HG03039 (cell line): ENCODE results near the gene UBE2S.
"Not testable (repeated sequence)": the region's sequence is repeated elsewhere in the genome, so short reads cannot be mapped to it uniquely, and the experiment has no call there.

ENCODE experiments used
- ATAC-seq: cut with Tn5 transposase; IDR thresholded peaks from one replicate; pipeline ENCODE4 v1.9.1; 2021; ENCODE audit warnings: mild to moderate bottlenecking, moderate library complexity; ENCODE audit not compliant: unreplicated experiment

Gene UBE2S

DNA sequence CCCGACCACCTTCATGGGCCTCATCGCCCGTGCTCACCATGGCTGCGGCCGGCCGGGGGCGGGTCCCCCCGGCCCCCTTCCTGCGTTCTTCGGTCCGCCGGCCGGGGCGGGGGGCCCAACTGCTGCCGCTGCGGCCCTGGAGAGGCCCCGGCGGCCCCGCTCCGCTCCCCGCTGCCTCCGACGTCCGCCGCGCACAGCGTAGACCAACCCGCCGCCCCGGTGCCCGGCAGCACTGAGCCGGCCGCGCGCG, at the start of gene UBE2S:
Gene UBE2S (minus strand): TSS at position 239 of the 250 bp plus-strand sequence. CDS start 199 bp downstream, at position 40.
- not testable (repeated sequence) for ATAC-seq

DNA sequence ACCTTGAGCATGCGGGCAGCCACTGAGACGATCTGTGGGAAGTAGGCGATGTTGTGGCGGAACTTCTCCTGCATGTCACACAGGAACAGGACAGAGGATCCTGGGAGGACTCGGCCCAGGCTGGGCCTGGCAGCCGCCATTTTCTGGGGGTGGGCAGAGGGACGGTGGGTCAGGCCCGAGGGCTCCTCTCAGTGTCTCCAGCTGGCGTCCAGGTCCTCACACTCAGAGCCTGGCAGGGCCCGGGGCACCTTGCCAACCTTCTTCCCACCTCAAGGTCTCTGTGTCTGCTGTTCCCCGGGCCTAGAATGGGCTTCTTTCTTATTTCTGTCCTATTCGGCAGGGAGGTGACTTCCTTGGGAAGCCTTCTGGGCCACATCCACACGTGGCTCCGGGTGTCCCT, 48.8 kb upstream of the UBE2S start:
- no peak for ATAC-seq

DNA sequence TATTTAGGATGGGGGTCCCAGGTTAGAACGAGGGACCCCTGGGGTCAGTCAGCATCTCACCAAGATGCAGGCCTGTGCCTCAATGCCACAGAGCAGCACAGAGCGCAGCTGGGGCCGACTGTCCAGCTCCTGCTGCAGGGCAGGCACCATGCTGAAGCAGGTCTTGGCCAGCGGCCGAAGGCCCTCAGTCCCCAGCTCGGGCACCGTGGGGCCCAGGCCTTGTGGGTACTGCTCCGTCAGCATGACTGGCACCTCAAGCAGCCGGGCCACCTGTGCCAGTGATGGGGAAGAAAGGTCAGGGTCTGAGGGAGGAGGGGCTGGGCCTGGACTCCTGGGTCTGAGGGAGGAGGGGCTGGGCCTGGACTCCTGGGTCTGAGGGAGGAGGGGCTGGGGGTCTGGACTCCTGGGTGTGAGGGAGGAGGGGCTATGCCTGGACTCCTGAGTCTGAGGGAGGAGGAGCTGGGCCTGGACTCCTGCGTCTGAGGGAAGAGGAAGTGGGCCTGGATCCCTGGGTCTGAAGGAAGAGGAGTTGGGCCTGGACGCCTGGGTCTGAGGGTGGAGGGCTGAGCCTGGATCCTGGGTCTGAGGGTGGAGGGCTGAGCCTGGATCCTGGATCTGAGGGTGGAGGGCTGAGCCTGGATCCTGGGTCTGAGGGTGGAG, 48.1 kb upstream of the UBE2S start:
- ATAC-seq = no peak

DNA sequence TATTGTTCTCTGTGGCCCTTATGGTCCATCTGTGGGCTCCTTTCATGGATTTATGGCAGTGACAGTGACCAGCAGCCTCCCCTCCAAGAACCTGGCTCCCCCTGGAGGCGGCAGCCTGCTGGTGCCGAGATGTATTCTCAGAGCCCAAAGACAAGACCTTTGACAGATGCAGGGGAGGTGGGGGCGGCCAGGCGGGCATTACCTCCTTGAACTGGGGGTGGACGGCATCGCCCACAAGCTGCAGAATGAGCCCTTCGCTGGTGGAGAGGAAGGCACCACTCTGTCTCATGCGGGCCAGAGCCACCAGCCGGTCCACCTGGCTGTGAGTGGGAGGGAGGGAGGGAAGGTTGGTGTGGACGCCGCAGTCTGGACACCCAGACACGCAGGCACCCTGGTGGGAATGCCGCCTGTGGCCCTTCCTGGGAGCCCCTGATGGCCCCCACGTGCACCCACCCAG, 47.2 kb upstream of the UBE2S start:
- no peak for ATAC-seq

DNA sequence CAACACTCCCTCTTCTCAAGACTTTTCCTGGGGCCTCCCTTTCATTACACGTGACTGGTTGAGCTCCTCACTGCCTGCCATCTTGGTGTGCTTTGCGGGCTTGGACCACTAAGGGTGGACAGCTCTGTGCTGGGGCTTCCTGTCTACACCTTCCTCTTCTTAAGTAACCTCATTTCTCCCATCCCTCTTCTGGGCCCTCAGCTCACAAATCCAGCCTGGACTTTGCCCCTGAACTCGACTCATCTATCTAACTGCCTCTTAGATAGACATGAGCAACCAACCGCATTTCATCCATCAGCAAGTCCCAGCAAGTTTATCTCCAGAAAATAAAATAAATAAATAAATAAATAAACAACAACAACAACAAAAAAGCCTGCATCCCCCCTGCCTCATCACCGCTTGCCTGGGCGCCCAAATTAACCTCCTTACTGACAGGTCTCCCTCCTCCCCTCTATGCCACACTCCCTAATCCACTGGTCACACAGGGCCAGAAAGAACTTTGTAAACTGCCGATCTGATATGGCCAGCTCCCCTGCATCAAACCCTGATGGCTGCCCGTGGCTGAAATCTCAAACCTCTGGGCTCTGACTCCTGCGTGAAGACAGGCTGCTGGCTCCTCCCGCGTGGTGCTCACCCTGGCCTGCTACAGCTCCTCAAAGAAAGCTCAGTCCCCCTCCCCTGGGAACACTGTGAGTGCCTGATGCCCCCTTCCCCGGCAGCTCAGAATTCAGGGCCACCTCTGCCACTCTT, 46.1 kb upstream of the UBE2S start:
- ATAC-seq = no peak

DNA sequence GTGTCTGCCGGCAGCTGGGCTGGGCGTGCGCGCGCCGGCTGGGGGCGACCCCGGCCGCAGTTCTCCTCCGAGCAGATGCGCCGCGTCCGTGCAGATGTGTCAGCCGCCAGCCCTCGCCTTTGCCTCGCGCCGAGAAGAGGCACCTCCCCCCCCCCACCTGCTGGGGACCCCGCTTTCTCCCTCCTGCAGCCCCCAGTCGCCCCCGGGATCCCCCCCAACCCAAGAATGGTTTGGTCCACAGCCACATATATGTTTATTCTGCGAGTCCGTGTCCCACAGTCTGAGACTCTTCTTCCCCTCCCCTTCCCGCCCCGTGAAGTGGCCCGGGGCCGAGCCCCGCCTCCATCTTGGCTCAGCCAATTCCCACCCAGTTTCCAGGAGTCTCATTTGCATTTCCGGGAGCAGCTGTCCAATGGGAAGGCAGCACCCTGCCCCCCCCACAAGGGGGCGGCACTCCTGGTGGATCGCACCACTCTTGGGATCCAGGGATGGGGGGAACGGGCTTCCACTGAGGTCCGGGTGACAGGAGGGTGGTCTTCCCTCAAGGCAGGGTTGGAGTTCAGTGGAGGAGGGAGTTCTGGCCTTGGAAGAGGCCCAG, 45.3 kb upstream of the UBE2S start:
- ATAC-seq = no peak

DNA sequence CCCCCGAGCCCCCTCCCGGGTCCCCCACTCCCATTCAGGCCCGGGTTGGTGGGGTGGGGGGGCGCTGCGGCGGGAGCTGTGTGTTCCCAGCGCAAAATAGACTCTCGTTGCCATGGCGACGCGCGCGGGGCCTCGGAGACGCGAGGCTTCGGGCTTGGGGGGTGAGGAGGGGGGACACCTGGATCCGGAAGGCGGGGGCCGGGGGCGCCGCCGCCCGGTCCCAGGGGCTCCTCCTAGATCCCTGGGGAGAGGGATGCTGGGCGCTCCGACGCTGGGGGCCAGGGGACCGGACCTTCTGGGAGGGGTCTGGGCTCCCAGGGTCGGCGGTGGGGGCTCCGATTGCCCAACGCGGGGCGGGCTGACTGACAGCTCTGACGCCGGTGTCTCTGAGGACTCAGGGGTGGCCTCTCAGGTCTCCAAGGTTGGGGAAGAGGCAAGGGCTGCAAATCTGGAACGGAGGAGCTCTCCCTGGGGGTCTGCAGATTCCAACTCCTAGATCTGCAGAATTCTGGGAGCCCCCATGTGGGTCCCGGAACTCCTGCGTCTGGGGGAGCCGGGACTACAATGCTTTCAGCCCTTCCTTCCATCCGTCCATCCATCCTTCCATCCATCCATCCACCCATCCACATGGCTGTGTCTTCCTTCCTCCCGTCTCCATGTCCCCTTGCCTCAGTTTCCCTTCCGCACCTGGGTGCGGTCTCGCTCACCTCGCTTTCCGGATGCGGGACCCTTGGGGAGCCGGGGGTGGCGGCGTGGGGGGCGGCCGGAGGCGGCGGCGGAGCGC, 44.6 kb upstream of the UBE2S start:
- ATAC-seq = no peak

DNA sequence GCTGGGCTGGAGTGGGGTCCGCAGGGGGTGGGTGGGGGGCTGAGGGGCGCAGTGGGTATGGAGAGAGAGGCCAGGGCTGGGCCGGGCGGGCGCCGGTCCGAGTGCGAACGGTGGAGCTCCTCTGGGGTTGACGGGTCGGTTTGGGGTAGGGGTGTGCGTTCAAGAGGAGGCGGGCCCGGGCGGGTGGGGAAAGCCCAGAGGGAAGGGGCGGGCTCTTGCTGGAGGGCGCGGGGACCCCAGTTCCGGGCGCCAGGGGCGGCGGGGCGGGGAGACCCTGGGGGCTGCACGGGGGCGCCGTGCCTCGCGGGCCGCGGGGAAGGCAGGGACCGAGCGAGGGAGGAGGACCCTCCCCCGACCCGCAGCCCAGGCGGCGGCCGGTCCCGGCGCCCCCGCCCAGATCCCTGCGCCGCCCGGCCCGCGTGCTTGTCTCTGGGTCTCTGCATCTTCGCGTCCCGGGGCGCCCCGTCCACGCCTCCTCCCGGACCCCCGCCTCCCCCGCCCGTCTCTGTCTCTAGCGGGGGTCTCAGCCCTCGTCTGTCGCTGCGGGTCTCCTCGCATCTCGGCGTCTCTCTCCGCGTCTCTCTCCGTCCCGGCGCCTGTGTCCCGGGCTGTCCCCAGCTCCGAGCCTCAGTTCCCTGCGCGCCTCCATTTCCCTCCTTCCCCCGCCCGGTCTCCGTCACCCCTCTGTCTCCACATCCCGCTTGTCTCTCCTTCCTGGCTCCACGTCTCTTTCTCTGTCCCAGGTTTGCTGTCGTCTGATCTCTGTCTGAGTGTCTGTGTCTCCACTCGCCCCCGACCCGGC, 43.8 kb upstream of the UBE2S start:
- no peak for ATAC-seq

DNA sequence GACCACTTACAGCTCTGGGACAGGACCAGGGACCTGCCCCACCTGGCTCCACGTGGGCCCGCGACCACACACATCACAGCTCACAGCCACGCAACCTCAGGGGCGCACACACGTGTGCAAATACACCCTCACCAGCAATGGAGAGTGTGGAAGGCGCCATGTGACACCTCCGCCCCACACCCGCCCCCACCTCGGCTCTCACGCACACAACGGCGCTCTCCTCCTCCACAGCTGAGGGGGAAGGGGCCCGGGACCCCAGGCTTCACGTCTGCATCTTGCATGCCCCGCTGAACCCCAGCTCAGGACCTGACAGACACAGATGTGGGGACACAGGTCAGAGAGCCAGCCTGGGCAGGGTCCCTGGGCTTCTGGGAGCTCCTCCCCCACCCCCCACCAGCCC, 41.9 kb upstream of the UBE2S start:
- no peak for ATAC-seq

DNA sequence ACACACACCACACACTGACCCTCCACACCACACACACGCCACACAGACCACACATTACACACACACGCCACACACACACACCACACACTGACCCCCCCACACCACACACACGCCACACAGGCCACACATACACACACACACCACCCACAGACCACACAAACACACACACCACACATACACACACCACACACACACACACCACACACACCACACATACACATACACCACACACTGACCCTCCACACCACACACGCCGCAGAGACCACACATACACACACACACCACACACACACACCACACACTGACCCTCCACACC, 40.5 kb upstream of the UBE2S start:
- ATAC-seq = not testable (repeated sequence)

DNA sequence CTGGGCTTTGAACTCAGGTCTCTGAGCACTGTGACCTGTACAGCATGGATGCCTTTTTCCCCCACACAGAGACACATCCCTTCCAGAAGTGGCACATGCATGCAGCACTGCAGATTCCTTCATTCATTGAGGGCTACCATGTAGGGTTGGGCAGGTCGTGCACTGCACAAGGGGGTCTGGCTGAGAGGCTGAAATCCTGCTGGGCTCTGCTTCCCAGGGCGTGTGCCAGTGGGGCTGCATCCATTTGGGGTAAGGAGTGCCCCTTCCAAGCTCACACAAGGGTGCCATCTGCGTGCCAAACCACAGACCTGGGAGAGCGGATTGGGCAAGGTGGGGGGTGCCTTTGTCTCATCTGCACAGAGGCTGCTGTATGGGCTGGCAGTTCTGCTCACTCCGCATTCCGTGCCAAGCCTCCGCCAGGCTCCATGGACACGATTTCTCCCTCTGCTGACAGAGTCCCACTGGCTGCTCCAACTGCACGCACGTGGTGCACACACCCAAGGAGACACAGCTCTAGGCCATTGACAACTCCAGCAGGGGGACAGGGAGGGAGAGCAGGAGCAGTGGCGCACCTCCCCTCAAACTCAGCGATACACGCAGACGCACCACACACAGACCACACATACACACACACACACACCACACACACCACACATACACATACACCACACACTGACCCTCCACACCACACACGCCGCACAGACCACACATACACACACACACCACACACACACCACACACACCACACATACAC, 40.0 kb upstream of the UBE2S start:
- no peak for ATAC-seq

DNA sequence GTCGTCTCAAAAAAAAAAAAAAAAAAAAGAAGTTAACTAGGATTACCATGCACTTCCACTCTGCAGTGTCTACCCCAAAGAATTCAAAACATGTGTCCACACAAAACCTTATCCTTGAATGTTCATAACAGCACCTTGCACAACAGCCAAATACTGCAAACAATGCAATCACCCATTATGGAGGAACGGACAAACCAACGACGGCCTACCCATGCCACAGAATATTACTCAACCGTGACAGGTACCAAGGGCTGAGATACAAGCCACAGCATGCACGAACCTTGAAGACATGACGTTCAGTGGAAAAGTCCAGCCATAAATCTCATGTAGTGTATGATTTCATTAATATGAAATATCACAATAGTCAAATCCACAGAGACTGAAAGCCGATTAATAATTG, 38.5 kb upstream of the UBE2S start:
- ATAC-seq = no peak

DNA sequence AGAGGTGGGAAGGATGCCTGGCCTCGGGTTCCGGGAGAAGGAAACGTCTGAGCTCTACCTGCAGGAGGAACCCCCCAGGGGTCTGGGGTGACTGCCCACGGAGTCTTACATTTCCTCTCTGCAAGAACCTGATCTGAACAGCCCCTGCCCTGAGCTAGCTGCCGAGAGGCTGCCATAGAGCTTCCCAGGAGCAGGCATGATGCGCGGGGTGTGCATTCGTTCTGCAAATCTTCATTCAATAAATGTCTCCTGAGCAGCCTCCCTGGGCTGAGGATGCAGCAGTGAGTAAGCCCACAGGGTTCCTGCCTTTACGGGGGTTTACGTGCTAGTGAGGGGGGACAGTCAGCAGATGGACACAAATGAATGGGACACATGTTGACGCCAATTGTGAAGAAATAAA, 37.1 kb upstream of the UBE2S start:
- no peak for ATAC-seq

DNA sequence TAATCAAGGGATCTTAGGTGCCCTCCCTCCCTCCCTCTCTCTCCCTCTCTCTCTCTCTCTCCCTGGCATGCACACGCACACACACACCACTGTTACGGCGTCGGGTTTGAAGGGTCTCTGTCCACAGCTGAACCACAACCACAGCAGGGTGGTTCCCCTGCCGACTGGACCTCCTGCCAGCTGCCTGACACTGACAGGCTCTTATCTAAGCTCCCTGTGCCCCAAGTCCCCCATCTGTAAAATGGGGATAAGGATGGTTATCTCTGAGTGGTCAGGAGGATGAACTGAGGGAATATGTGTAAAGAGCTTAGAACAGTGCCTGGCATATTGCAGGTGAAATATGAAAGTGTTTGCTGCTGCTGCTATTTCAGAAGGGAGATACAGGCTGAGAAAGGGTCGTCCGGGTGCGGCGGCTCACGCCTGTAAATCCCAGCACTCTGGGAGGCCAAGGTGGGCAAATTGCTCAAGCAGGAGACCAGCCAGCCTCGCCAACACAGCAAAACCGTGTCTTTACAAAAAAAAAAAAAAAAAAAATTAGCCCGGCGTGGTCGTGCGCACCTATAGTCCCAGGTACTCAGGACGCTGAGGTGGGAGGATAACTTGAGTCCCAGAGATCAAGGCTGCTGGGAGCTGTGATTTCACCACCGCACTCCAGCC, 36.4 kb upstream of the UBE2S start:
- ATAC-seq = no peak

DNA sequence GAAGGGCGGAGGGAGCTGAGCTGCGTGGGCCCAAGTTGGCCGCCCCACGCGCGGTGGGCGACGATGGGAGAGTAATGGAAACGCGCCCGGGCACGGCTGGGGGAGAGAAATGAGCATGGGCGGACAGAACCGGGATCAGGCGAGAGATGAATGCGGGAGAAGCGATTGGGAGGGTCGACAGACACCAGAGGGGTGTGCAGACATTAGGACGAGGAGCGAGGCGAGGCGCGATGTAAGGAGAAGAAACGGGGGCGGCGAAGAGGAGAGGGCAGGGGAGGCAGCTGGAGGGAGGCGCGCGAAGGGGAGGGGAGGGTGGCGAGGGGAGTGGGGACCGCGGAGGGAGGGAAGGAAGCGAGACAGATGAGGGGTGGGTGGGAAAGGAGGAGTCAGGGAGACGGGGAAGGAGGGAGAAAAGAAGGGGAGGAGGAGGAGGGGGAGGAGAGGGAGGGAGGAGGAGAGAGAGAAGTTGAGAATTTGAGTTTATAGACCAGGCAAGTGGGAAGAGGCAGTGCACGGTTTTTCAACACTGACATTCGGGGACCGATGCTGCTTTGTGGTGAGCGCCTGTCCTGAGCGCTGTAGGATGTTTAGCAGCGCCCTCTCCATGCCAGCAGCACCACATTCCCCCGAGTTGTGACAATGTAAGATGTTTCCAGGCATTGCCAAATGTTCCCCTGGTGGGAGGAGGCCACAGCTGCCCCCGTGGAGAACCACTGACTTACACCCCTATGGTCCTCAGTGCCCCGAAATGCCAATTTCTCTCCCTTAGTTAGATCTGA, 35.6 kb upstream of the UBE2S start, which contains the start of gene SHISA7:
Gene SHISA7 (minus strand): TSS at position 256 of the 779 bp plus-strand sequence. CDS start 437 bp downstream, outside the sequence.
- ATAC-seq = no peak

DNA sequence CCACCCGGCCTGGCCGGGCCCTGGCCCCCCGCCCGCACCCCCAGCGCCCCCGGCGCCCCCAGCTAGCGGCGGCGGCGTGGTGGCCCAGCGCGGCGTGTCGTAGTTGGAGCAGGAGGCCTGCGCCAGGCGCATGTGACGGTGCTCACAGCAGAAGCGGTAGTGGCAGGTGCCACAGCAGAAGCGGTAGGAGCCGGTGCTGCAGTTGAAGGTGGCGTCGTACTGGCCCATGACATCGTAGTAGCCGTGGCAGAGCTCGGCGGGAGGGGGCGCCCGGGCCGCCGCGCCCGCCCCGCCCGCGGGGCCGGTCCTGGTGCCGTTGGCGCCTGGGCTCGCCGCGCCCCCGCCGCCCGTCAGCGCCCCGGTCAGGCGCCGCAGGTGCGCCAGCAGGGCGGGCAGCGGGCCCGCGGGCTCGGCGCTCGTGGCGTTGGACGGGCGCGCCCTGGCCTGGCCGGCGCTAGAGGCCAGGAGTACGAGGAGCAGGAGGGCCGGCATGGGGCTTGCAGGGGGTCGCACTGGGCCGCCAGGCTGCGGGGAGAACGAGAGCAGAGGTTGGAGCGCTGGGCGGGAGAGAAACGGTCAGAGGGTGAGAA, 34.9 kb upstream of the UBE2S start:
- no peak for ATAC-seq

DNA sequence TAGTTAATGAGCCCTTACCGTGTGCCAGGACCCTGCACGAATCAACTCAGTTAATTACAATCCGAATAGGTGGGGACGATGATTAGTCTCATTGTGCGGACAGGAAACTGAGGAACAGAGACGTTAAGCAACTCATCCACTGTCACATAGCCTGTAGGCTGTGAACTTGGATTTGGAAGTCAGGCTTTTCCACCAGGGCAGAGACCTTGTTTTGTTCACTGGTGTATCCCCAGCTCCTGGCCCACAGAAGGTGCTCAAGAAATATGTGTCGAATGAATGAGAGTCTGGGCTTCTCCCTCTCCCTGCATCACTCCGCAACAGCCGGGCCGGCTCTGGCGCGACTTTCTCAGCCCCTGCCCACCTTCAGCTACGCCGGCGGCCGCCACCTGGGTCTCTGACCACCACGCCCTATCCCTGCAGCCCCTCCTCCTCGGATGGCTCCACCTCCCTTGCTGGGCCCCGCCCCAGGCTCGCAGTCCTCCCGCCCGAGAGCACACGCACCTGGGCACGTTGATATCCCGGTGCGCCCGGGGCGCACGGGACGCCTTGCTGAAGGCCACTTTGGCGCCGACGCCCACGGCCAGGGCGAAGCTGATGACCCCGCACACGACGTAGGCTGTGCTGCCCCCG, 34.2 kb upstream of the UBE2S start:
- no peak for ATAC-seq

DNA sequence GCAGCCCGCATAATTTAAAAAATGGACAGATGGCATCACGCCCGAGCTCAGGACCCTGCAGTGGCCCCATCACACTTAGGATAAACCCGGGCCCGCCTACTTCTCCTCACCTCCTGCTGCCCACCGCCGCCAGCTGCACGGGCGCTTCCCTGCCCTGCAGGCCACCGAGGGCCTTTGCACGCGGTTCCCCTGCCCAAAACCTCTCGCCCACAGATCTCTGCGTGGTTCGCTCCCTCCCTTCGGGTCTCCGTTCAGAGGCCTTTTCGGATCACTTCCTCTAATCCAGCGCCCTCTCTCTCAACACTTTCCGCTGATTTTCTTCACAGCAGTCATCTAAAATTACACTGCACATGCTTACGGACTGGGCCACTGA, 33.7 kb upstream of the UBE2S start:
- no peak for ATAC-seq
